Measurements from ENCODE around the gene ACTA2. TPM values are rescaled to one million over a fixed set of nuclear protein-coding genes. Genes with fewer than 3 reads are reported as not detected.

ACTA2 gene
- total and polyA plus RNA-seq, 4 donors, result 13.2 to 182 (median 73.6) TPM

GRCh38 chr10:88927416-88927690 lies 25.2 kb downstream of the ACTA2 start:
- no peaks in the 10 kb centered on the region for H3K9me3 ChIP-seq (ENCODE audit: control insufficient read depth in 4 of 4, low read length in 3 of 4)
- H3K4me1 ChIP-seq (ENCODE audit: control insufficient read depth in 4 of 4, insufficient read depth in 4 of 4, low read length in 3 of 4), result peaks cover 0 to 7% (median 4%) of the 10 kb centered on the region in 4 donors
- no peak for DNase-seq (ENCODE audit: low spot score)
- H3K36me3 ChIP-seq (ENCODE audit: control insufficient read depth in 4 of 4, insufficient read depth in 3 of 4, low read depth in 1 of 4, low read length in 3 of 4), result no peaks in the 10 kb centered on the region
- no peak overlapping the region for H3K4me3 ChIP-seq (ENCODE audit: low read depth in 1 of 3, low read length in 3 of 3)
- TF ChIP-seq CTCF (IDR thresholded peaks at IDR 0.05; ENCODE audit: low read depth, low read length, missing input control), result no peak
- no peak for TF ChIP-seq MAX (IDR thresholded peaks at IDR 0.05)
- no peak for TF ChIP-seq NR2F2 (IDR thresholded peaks at IDR 0.05)
- no peak for TF ChIP-seq RAD21 (IDR thresholded peaks at IDR 0.05)
- TF ChIP-seq FOXA2 (IDR thresholded peaks at IDR 0.05), result no peak
- no peak for TF ChIP-seq HNF4A (conservative IDR thresholded peaks at IDR 0.05)
- no peak for TF ChIP-seq YY1 (IDR thresholded peaks at IDR 0.05)
- TF ChIP-seq SP1 (IDR thresholded peaks at IDR 0.05), result no peak
- TF ChIP-seq EGR1 (IDR thresholded peaks at IDR 0.05; ENCODE audit: low read depth in 2 of 2), result no peak
- WGBS, result 88% methylated on average over 2 of the region's 2 CpGs
- H3K27ac ChIP-seq (ENCODE audit: low read depth in 1 of 2, low read length in 2 of 2), result peak overlapping the region in 1 of 2 donors; percentile 8
- H3K27me3 ChIP-seq (ENCODE audit: control insufficient read depth in 4 of 4, insufficient read depth in 4 of 4, low read length in 3 of 4), result no peaks in the 10 kb centered on the region
- no peak overlapping the region for H3K9ac ChIP-seq (ENCODE audit: low read depth in 1 of 2, low read length in 2 of 2)

- 65% methylated on average over 6 of the region's 6 CpGs for WGBS
- Histone ChIP-seq H3K9ac (ENCODE audit: low read depth in 1 of 2, low read length in 2 of 2) (no peak overlapping the region), H3K27me3 (ENCODE audit: control insufficient read depth in 4 of 4, insufficient read depth in 4 of 4, low read length in 3 of 4) (no peaks in the 10 kb centered on the region), H3K4me1 (ENCODE audit: control insufficient read depth in 4 of 4, insufficient read depth in 4 of 4, low read length in 3 of 4) (peaks cover 0 to 7% (median 3%) of the 10 kb centered on the region in 4 donors), H3K4me3 (ENCODE audit: low read depth in 1 of 3, low read length in 3 of 3) (no peak overlapping the region), H3K9me3 (ENCODE audit: control insufficient read depth in 4 of 4, low read length in 3 of 4) (no peaks in the 10 kb centered on the region), H3K36me3 (ENCODE audit: control insufficient read depth in 4 of 4, insufficient read depth in 3 of 4, low read depth in 1 of 4, low read length in 3 of 4) (no peaks in the 10 kb centered on the region), H3K27ac (ENCODE audit: low read depth in 1 of 2, low read length in 2 of 2) (peak overlapping the region; percentile 26 to 42)
- no peak for DNase-seq (ENCODE audit: low spot score)
- TF ChIP-seq EGR1 (IDR thresholded peaks at IDR 0.05; ENCODE audit: low read depth in 2 of 2) (no peak), NR2F2 (IDR thresholded peaks at IDR 0.05) (peak; percentile 77), SP1 (IDR thresholded peaks at IDR 0.05) (no peak)
These were observed 25.8 kb downstream of the ACTA2 start for GRCh38 chr10:88926566-88927415.

GRCh38 chr10:88923520-88923919 lies 29.1 kb downstream of the ACTA2 start:
- Histone ChIP-seq H3K9ac (ENCODE audit: low read depth in 1 of 2, low read length in 2 of 2) (no peak overlapping the region), H3K27me3 (ENCODE audit: control insufficient read depth in 4 of 4, insufficient read depth in 4 of 4, low read length in 3 of 4) (no peaks in the 10 kb centered on the region), H3K36me3 (ENCODE audit: control insufficient read depth in 4 of 4, insufficient read depth in 3 of 4, low read depth in 1 of 4, low read length in 3 of 4) (no peaks in the 10 kb centered on the region), H3K9me3 (ENCODE audit: control insufficient read depth in 4 of 4, low read length in 3 of 4) (no peaks in the 10 kb centered on the region), H3K4me1 (ENCODE audit: control insufficient read depth in 4 of 4, insufficient read depth in 4 of 4, low read length in 3 of 4) (peaks cover 0 to 7% (median 3%) of the 10 kb centered on the region in 4 donors), H3K27ac (ENCODE audit: low read depth in 1 of 2, low read length in 2 of 2) (no peak overlapping the region), H3K4me3 (ENCODE audit: low read depth in 1 of 3, low read length in 3 of 3) (no peak overlapping the region)
- TF ChIP-seq RAD21 (IDR thresholded peaks at IDR 0.05) (no peak), NR2F2 (IDR thresholded peaks at IDR 0.05) (no peak), EGR1 (IDR thresholded peaks at IDR 0.05; ENCODE audit: low read depth in 2 of 2) (no peak), ZBTB33 (IDR thresholded peaks at IDR 0.05) (no peak), TAF1 (conservative IDR thresholded peaks at IDR 0.05) (no peak), YY1 (IDR thresholded peaks at IDR 0.05) (no peak), JUND (IDR thresholded peaks at IDR 0.05) (no peak), FOXA1 (IDR thresholded peaks at IDR 0.05) (no peak), HNF4A (conservative IDR thresholded peaks at IDR 0.05) (no peak), CTCF (IDR thresholded peaks at IDR 0.05; ENCODE audit: low read depth, low read length, missing input control) (no peak), HNF4G (IDR thresholded peaks at IDR 0.05) (no peak)
- DNase-seq (ENCODE audit: low spot score), result no peak
